Measurements from ENCODE around the gene PRIMPOL.
A peak's percentile ranks its signal among the peaks of the same experiment; 100 is the strongest.
"Not testable (repeated sequence)": the region's sequence is repeated elsewhere in the genome, so short reads cannot be mapped to it uniquely, and the experiment has no call there.

PRIMPOL gene

DNA sequence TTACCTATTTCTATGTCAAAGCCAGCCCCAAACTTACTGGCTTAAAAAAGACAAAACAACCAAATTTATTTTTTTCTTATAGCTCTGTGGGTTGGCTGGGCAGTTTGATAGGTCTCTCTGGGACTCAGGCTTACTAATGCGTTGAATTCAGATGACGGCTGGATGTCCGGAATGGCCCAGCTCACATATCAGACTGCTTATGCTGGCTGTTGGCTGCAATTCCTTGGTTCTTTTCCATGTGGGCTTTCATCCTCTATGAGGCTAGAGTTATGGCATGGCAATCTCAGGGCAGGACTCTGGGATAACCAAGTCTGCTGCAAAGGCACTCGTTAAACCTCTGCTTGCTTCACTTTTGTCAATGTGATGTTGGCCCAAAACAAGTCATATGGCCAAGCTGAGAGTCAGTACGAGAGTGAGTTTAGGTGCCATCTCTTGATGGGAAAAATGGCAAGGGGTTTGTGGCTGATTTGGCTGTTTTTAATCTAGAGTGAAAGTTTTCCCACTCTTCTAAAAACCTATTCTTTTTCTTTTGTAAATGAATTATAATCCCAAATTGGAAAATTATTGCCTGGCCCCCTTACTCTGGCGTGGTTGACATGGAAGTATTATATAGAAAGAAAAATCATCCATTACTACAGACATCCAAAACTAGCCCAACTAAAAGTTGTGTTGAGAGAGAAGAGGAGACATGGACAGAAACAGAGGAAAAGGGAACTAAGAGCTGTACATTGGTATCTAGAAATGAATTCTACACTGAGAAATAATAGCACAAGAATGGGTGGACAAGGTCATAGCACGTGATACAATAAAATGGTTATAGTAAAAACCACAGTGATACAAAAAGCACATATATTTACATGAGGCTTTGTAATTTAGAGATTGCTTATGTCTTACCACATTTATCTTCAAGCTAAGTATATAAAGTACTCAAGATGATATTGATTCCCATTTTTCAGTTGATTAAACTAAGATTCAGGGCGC lies 6.6 kb downstream of the PRIMPOL start:
- H3K4me1 ChIP-seq (ENCODE audit: control insufficient read depth, insufficient read depth, low read length), result no peaks in the 10 kb centered on the region
- H3K9me3 ChIP-seq (ENCODE audit: control insufficient read depth, low read length), result no peaks in the 10 kb centered on the region
- H3K27me3 ChIP-seq (ENCODE audit: control insufficient read depth, insufficient read depth, low read length), result no peaks in the 10 kb centered on the region
- H3K36me3 ChIP-seq (ENCODE audit: control insufficient read depth, insufficient read depth, low read length), result no peaks in the 10 kb centered on the region
- no peak overlapping the region for H3K4me3 ChIP-seq (ENCODE audit: low read length)
- H3K9ac ChIP-seq (ENCODE audit: low read length), result no peak overlapping the region

DNA sequence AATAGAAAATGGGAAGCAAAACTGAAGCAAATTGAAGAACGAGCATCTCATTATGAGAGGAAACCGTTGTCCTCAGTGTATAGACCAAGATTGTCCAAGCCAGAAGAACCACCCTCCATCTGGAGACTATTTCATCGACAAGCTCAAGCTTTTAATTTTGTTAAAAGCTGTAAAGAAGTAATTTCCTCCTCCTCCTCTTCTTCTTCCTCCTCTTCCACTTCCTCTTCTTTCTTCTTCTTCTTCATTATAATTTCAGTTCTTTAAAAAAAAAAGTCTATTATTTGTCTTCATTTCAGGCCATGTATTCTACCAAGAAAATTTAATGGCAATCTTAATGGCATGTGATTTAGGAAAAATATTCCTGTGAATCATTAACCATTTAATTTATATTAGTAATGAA lies 7.6 kb downstream of the PRIMPOL start:
- Histone ChIP-seq H3K9me3 (ENCODE audit: control insufficient read depth, low read length) (no peaks in the 10 kb centered on the region), H3K9ac (ENCODE audit: low read length) (no peak overlapping the region), H3K27me3 (ENCODE audit: control insufficient read depth, insufficient read depth, low read length) (no peaks in the 10 kb centered on the region), H3K4me1 (ENCODE audit: control insufficient read depth, insufficient read depth, low read length) (no peaks in the 10 kb centered on the region), H3K4me3 (ENCODE audit: low read length) (no peak overlapping the region), H3K36me3 (ENCODE audit: control insufficient read depth, insufficient read depth, low read length) (no peaks in the 10 kb centered on the region)

DNA sequence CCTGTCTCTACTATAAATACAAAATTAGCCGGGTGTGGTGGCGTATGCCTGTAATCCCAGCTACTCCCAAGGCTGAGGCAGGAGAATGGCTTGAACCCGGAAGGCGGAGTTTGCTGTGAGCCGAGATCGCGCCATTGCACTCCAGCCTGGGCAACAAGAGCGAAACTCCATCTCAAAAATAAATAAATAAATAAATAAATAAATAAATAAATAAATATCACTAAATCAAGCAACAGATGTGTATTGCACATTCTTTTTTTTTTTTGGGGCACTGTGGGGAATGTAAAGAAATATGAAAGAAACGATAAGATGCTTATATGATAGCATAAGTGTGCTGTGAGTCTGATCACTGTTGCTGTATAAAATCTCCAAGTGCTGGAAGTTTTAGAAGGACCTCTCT lies 8.3 kb downstream of the PRIMPOL start:
- H3K4me3 ChIP-seq (ENCODE audit: low read length); H3K9ac ChIP-seq (ENCODE audit: low read length); H3K4me1 ChIP-seq (ENCODE audit: control insufficient read depth, insufficient read depth, low read length); H3K9me3 ChIP-seq (ENCODE audit: control insufficient read depth, low read length); H3K36me3 ChIP-seq (ENCODE audit: control insufficient read depth, insufficient read depth, low read length); H3K27me3 ChIP-seq (ENCODE audit: control insufficient read depth, insufficient read depth, low read length): not testable (repeated sequence)

DNA sequence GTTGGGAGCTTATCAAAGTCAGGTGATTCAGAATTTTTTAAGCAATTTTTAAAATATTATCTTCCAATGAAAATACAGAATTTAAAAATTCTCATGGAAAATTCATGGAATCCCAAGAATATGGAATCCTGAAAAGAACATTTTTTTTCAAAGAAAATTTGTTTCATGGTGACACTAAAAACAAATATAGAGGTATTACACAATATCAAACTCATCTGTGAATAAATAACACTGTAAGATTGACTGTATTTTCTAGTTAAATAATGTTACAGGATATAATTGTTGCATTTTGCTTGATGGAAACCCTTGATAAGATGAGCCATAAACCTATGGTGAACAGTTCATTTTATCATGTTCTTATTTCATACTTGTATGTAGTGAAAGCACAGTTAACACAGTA lies 11.4 kb downstream of the PRIMPOL start:
- Histone ChIP-seq H3K9me3 (ENCODE audit: control insufficient read depth, low read length) (no peaks in the 10 kb centered on the region), H3K9ac (ENCODE audit: low read length) (no peak overlapping the region), H3K4me1 (ENCODE audit: control insufficient read depth, insufficient read depth, low read length) (no peaks in the 10 kb centered on the region), H3K36me3 (ENCODE audit: control insufficient read depth, insufficient read depth, low read length) (no peaks in the 10 kb centered on the region), H3K27me3 (ENCODE audit: control insufficient read depth, insufficient read depth, low read length) (no peaks in the 10 kb centered on the region), H3K4me3 (ENCODE audit: low read length) (no peak overlapping the region)

DNA sequence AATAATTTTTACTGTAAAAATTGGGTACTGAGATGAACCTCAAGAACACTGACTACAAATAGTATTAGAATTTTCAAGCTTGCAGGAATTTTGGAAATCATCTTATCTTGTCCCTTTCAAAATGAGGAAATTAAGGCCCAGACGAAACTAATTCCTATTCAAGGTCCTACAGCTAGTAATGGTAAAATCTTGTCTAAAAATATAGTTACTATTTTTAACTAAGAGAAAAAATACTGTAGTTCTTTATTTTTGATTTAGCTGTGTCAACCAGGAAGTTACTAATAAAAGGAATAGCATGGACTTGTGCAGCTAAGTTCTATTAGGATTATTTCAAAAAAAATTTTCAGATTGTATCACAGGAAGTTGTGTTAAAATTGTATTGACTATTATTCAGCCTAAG lies 12.7 kb downstream of the PRIMPOL start:
- no peaks in the 10 kb centered on the region for H3K9me3 ChIP-seq (ENCODE audit: control insufficient read depth, low read length)
- H3K4me3 ChIP-seq (ENCODE audit: low read length), result no peak overlapping the region
- no peaks in the 10 kb centered on the region for H3K36me3 ChIP-seq (ENCODE audit: control insufficient read depth, insufficient read depth, low read length)
- H3K9ac ChIP-seq (ENCODE audit: low read length), result no peak overlapping the region
- no peaks in the 10 kb centered on the region for H3K27me3 ChIP-seq (ENCODE audit: control insufficient read depth, insufficient read depth, low read length)
- H3K4me1 ChIP-seq (ENCODE audit: control insufficient read depth, insufficient read depth, low read length), result peaks cover 4% of the 10 kb centered on the region

DNA sequence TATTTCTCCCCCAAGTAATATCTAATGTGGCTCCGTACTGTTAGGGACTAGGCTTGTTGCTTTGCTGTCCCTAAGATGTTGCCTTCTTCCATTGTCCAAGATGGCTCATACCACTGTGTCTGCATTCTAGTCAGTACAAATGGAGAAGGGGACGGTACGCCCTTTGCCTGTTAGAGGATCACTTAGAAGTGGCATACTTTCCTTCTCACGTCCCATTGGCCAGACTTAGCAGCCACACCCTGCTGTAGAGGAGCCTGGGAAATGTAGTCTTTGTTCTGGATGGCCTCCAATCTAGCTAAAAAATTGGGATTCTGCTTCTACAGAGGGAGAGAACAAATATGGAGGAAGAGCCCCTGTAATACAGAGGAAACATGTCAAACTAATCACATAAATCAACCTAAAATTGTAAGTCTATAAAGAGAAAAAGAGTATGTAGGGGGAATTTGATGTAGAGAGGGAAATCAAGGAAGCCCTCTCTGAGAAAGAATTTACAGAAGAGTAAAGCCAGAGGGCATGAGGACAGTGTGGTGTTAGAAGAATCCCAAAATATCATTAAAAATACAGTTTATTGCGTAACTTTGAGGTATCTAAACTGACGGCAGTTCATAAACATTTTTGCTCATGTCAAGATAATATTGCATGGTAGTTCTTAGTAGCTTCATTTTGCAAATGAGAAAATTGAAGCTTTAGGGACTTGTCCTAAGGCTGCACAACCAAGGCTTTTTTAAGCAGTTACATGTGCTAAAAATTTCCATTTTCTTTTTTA lies 15.1 kb downstream of the PRIMPOL start:
- H3K27me3 ChIP-seq (ENCODE audit: control insufficient read depth, insufficient read depth, low read length), result no peaks in the 10 kb centered on the region
- H3K4me1 ChIP-seq (ENCODE audit: control insufficient read depth, insufficient read depth, low read length), result peaks cover 11% of the 10 kb centered on the region
- no peak overlapping the region for H3K4me3 ChIP-seq (ENCODE audit: low read length)
- H3K9me3 ChIP-seq (ENCODE audit: control insufficient read depth, low read length), result no peaks in the 10 kb centered on the region
- no peaks in the 10 kb centered on the region for H3K36me3 ChIP-seq (ENCODE audit: control insufficient read depth, insufficient read depth, low read length)
- H3K9ac ChIP-seq (ENCODE audit: low read length), result no peak overlapping the region

DNA sequence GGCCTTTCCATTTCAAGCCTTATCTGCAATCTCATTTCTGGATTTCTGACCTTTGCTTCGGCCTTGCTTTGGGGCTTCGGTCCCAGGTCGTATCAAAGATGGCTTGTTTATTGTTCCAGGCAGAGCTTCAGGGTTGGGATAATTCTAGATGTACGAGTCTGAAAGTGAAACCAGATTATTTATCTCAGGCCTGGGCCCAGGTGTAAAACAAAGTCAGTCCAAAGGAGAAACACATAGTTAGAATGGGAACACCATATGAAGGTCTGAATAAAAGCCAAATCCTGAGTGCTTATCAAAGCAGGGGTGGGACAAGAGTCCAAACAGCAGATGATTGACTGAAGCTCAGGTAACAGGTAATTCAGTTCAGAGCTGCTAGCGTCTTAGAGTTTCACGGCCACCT lies 17.1 kb downstream of the PRIMPOL start:
- H3K27me3 ChIP-seq (ENCODE audit: control insufficient read depth, insufficient read depth, low read length), result no peaks in the 10 kb centered on the region
- peak overlapping the region; percentile 57 for H3K9ac ChIP-seq (ENCODE audit: low read length)
- H3K4me1 ChIP-seq (ENCODE audit: control insufficient read depth, insufficient read depth, low read length), result peaks cover 11% of the 10 kb centered on the region
- H3K4me3 ChIP-seq (ENCODE audit: low read length), result no peak overlapping the region
- H3K36me3 ChIP-seq (ENCODE audit: control insufficient read depth, insufficient read depth, low read length), result no peaks in the 10 kb centered on the region
- no peaks in the 10 kb centered on the region for H3K9me3 ChIP-seq (ENCODE audit: control insufficient read depth, low read length)

DNA sequence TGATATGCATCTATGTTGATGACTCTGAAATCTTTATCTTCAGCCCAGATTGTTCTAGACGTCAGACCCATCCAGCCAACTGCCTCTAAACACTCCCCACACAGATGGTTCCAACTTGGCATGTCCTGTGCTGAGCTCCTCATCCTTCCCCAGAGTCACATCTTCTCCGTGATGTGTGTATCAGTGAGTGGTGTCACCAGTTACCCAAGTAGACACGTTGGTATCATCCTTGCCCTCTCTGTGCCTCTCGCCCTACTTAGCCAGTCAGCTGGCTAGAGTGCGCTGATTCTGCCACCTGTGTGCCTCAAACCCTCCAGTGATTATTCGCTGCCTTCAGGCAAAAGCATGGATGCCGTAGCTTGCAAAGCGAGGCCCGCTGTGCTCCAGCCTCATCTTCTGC lies 18.6 kb downstream of the PRIMPOL start:
- Histone ChIP-seq H3K4me1 (ENCODE audit: control insufficient read depth, insufficient read depth, low read length) (peaks cover 11% of the 10 kb centered on the region), H3K9ac (ENCODE audit: low read length) (no peak overlapping the region), H3K36me3 (ENCODE audit: control insufficient read depth, insufficient read depth, low read length) (no peaks in the 10 kb centered on the region), H3K9me3 (ENCODE audit: control insufficient read depth, low read length) (no peaks in the 10 kb centered on the region), H3K4me3 (ENCODE audit: low read length) (no peak overlapping the region), H3K27me3 (ENCODE audit: control insufficient read depth, insufficient read depth, low read length) (no peaks in the 10 kb centered on the region)

DNA sequence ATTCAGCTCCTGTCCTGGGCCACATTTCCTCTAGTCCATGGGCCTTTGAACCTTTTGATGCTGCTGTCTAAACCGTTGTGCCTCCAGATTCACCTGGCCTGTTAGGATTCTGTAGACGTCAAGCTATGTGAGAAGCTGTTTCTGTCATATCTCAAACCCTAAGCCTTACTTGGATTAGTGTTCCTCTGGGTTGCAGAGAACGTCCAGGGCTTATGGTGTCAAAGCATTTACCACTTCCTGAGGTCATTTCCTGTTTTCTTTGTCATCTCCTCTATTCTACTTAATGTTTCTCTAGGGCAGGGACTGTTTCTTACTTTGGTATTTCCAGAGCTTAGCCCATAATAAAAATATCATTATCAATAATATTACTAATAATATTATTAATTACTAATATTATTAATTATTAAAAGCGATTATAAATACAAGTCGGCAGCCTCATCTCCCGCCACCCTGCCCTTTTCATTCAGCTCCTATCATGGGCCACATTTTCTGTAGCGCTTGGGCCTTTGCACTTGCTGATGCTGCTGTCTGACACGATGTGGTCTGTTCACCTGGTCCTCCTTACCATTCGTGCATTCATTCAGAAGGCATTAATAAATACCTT lies 19.1 kb downstream of the PRIMPOL start:
- Histone ChIP-seq H3K9me3 (ENCODE audit: control insufficient read depth, low read length) (no peaks in the 10 kb centered on the region), H3K9ac (ENCODE audit: low read length) (no peak overlapping the region)

DNA sequence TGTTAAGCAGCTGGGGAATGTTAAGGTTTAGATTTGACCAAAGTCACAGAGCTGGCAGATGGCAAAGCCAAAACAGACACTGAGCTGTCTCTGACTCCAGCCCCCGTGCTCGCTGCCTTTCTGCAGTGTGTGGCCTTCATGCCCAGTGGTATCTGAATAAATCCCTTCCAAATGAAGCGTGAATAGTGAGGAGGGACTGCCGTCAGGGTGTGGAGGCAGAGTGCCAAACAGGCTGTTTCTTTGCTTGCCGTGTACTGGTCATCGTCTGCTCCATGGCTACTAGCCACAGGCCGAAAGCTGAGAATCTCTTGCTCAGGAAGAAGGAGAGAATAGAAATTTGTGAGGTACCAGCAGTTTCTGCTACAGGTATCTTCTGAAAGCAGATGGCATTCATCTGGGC lies 19.7 kb downstream of the PRIMPOL start:
- Histone ChIP-seq H3K9ac (ENCODE audit: low read length) (no peak overlapping the region), H3K36me3 (ENCODE audit: control insufficient read depth, insufficient read depth, low read length) (no peaks in the 10 kb centered on the region), H3K4me3 (ENCODE audit: low read length) (no peak overlapping the region), H3K9me3 (ENCODE audit: control insufficient read depth, low read length) (no peaks in the 10 kb centered on the region), H3K4me1 (ENCODE audit: control insufficient read depth, insufficient read depth, low read length) (peaks cover 11% of the 10 kb centered on the region), H3K27me3 (ENCODE audit: control insufficient read depth, insufficient read depth, low read length) (no peaks in the 10 kb centered on the region)

More for the DNA sequence above, 19.1 kb downstream of the PRIMPOL start:
- H3K4me1 ChIP-seq (ENCODE audit: control insufficient read depth, insufficient read depth, low read length), result peaks cover 11% of the 10 kb centered on the region
- no peaks in the 10 kb centered on the region for H3K36me3 ChIP-seq (ENCODE audit: control insufficient read depth, insufficient read depth, low read length)
- no peak overlapping the region for H3K4me3 ChIP-seq (ENCODE audit: low read length)
- H3K27me3 ChIP-seq (ENCODE audit: control insufficient read depth, insufficient read depth, low read length), result no peaks in the 10 kb centered on the region

DNA sequence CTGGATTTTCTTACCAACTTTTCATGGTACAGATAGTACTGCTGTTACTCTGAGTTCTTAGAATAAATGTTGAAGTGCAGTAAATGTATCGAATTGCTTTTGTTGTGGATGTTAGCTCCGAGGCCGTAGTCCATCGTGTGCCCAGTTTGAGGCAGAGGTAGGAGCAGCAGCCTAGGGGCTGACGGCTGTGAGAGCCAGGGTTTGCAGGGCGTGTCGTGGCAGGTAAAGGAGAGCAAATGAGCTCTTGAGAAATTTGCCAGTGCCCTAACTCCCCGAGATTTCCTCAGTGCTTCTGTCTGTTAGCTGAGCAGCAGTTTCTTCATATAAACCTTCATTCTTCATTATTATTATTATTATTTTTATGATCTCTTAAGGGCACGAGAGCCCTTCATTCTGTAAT lies 21.6 kb downstream of the PRIMPOL start:
- no peaks in the 10 kb centered on the region for H3K36me3 ChIP-seq (ENCODE audit: control insufficient read depth, insufficient read depth, low read length)
- no peak overlapping the region for H3K4me3 ChIP-seq (ENCODE audit: low read length)
- H3K9me3 ChIP-seq (ENCODE audit: control insufficient read depth, low read length), result no peaks in the 10 kb centered on the region
- no peak overlapping the region for H3K9ac ChIP-seq (ENCODE audit: low read length)
- peaks cover 11% of the 10 kb centered on the region for H3K4me1 ChIP-seq (ENCODE audit: control insufficient read depth, insufficient read depth, low read length)
- H3K27me3 ChIP-seq (ENCODE audit: control insufficient read depth, insufficient read depth, low read length), result no peaks in the 10 kb centered on the region

DNA sequence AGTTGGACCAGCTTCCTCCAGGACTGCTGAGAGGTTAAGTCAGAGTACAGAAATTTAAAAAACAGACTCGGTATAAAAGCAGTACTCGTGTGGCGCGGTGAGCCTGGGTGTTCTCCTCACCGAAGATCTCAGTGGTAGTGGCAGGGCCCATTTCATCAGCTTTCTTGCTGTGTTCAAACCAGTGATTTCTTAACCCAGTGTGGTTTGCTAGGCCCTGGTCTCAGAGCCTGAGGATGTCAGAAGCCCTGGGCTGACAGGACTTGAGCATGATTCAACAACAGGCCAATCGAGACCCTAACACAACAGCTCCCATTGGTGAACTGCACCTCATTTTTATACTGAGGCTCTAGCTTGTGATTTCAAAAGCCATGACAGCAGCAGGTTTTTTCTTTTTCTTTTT lies 23.2 kb downstream of the PRIMPOL start:
- H3K9ac ChIP-seq (ENCODE audit: low read length), result no peak overlapping the region
- H3K9me3 ChIP-seq (ENCODE audit: control insufficient read depth, low read length), result no peaks in the 10 kb centered on the region
- no peak overlapping the region for H3K4me3 ChIP-seq (ENCODE audit: low read length)
- peaks cover 4% of the 10 kb centered on the region for H3K4me1 ChIP-seq (ENCODE audit: control insufficient read depth, insufficient read depth, low read length)
- no peaks in the 10 kb centered on the region for H3K27me3 ChIP-seq (ENCODE audit: control insufficient read depth, insufficient read depth, low read length)
- no peaks in the 10 kb centered on the region for H3K36me3 ChIP-seq (ENCODE audit: control insufficient read depth, insufficient read depth, low read length)

Measured in mucosa of stomach (tissue), 1 donor.